Spleen (tissue), 11 donors: ENCODE data around the gene PAMR1. TPM values are rescaled to one million over a fixed set of nuclear protein-coding genes. Genes with fewer than 3 reads are reported as not detected.

Experiments
- DNase-seq: peaks from one replicate; pipeline ENCODE4 v3.0.0-alpha.2; 2020
- H3K27ac ChIP-seq, 8 donors: fragments of 200-600 bp; sonication (generic) in 7 of 8; 1 replicate in 4 of 8; 2 replicates in 4 of 8; pipeline versions ENCODE4 v1.5.0 to v1.8.0; 2016 to 2021; ENCODE audit warnings: inconsistent platforms in 4 of 8, mild to moderate bottlenecking in 4 of 8, moderate library complexity in 1 of 8
- H3K27me3 ChIP-seq, 7 donors: fragments of 200-600 bp; sonication (generic) in 6 of 7; replicated peaks in 1 of 7; 1 replicate in 4 of 7; 2 replicates in 3 of 7; pipeline versions ENCODE4 v1.5.0 to v1.8.0; 2016 to 2021; ENCODE audit warnings: inconsistent platforms in 3 of 7, mild to moderate bottlenecking in 1 of 7
- H3K36me3 ChIP-seq, 6 donors: fragments of 200-600 bp; sonication (generic) in 5 of 6; 1 replicate in 4 of 6; 2 replicates in 2 of 6; pipeline versions ENCODE4 v1.5.0 to v1.8.0; 2016 to 2021; ENCODE audit warnings: inconsistent platforms in 2 of 6
- H3K4me1 ChIP-seq, 6 donors: fragments of 200-600 bp; sonication (generic) in 5 of 6; 1 replicate in 3 of 6; 2 replicates in 3 of 6; pipeline versions ENCODE4 v1.5.0 to v1.8.0; 2016 to 2021; ENCODE audit warnings: inconsistent platforms in 3 of 6
- H3K4me3 ChIP-seq, 8 donors: fragments of 200-600 bp; sonication (generic) in 7 of 8; 1 replicate in 4 of 8; 2 replicates in 4 of 8; pipeline versions ENCODE4 v1.5.0 to v1.8.0; 2016 to 2021; ENCODE audit warnings: inconsistent platforms in 4 of 8, mild to moderate bottlenecking in 4 of 8, moderate library complexity in 2 of 8
- H3K9me3 ChIP-seq, 8 donors: fragments of 200-600 bp; sonication (generic) in 7 of 8; 1 replicate in 4 of 8; 2 replicates in 4 of 8; pipeline versions ENCODE4 v1.5.0 to v1.8.0; 2016 to 2021; ENCODE audit warnings: inconsistent platforms in 4 of 8
- POLR2A ChIP-seq, 3 donors: fragments of 450-650 bp; IDR thresholded peaks; one replicate each; pipeline ENCODE4 v1.5.1; 2017; ENCODE audit warnings: antibody characterized with exemption in 3 of 3, mild to moderate bottlenecking in 1 of 3
- POLR2AphosphoS5 ChIP-seq, 3 donors: sonication (generic); formaldehyde crosslinking; IDR thresholded peaks; one replicate each; pipeline ENCODE4 v1.5.1; 2017; ENCODE audit warnings: antibody characterized with exemption in 3 of 3
- WGBS, 5 donors: extraction: QIAGEN DNeasy Blood & Tissue Kit in 3 of 5; methylation state at CpG; one replicate each; pipeline versions ENCODE4 v1.1.5 to v1.1.7; 2013 to 2018; 5-methylcytosine and 5-hydroxymethylcytosine counted together
- intact Hi-C: fragments of 100-400 bp; cut with DNase I; formaldehyde crosslinking; loops from one replicate; pipeline ENCODE4 v1.15.0; 2023; ENCODE audit warnings: low total_unique reads
- polyA plus RNA-seq, 3 donors: library from polyadenylated mRNA; stranded (reverse); fragments of 200-250 nt; gene quantifications; one replicate each; pipeline ENCODE4 v1.2.1, GENCODE V29; 2013
- total RNA-seq, 7 donors: library from RNA; depleted of rRNA in 3 of 7; stranded (reverse); fragments of >200 nt in 3 of 7; fragmentation: NEBNext Ultra II Directional in 4 of 7; extraction: Animal tissue kit (Norgen Biotek cat#: 25700) in 4 of 7; gene quantifications; one replicate each; pipeline versions ENCODE4 v1.1.0 to v1.2.1, GENCODE V29; 2016 to 2021
- TF ChIP-seq, protein P1 (sequence below), 11 experiments: fragments of 200-600 bp in 7 of 11; fragments of 450-650 bp in 4 of 11; sonication (generic) in 4 of 11; IDR thresholded peaks in 8 of 11; conservative IDR thresholded peaks in 3 of 11; 1 replicate in 7 of 11; 2 replicates in 4 of 11; pipeline versions ENCODE4 v1.4.0 to v1.8.0; 2016 to 2021; ENCODE audit warnings: antibody characterized with exemption in 11 of 11, inconsistent platforms in 4 of 11, mild to moderate bottlenecking in 1 of 11
- donor health status: healthy with polysubstance abuse.
- donor health status: DM: no; HTN: no; CAD: no; lungs with moderate emphysema.
- donor health status: DM: no; HTN: no; CAD: no.
- donor health status: Bipolar disorder and iron deficiency.
- donor health status: healthy.
- donor health status: DM: no; HTN: no; CAD: no.
- donor health status: DM: yes; HTN: yes; CAD: no.

PAMR1 gene
- total and polyA plus RNA-seq, 10 donors, result 1.3 to 23.6 (median 5.1) TPM

GRCh38 chr11:35464308-35464707 lies 61.1 kb downstream of the PAMR1 start:
- Histone ChIP-seq H3K27ac (no peak overlapping the region), H3K36me3 (no peaks in the 10 kb centered on the region), H3K4me1 (no peaks in the 10 kb centered on the region), H3K4me3 (no peak overlapping the region), H3K27me3 (peaks cover 0 to 4% (median 0%) of the 10 kb centered on the region in 7 donors), H3K9me3 (no peaks in the 10 kb centered on the region)
- TF ChIP-seq, protein P1, sequence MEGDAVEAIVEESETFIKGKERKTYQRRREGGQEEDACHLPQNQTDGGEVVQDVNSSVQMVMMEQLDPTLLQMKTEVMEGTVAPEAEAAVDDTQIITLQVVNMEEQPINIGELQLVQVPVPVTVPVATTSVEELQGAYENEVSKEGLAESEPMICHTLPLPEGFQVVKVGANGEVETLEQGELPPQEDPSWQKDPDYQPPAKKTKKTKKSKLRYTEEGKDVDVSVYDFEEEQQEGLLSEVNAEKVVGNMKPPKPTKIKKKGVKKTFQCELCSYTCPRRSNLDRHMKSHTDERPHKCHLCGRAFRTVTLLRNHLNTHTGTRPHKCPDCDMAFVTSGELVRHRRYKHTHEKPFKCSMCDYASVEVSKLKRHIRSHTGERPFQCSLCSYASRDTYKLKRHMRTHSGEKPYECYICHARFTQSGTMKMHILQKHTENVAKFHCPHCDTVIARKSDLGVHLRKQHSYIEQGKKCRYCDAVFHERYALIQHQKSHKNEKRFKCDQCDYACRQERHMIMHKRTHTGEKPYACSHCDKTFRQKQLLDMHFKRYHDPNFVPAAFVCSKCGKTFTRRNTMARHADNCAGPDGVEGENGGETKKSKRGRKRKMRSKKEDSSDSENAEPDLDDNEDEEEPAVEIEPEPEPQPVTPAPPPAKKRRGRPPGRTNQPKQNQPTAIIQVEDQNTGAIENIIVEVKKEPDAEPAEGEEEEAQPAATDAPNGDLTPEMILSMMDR (IDR thresholded peaks at IDR 0.05 in 8 of 11, conservative IDR thresholded peaks at IDR 0.05 in 3 of 11), result no peak
- intact Hi-C loops, result no loop called here
- no peak for DNase-seq
- WGBS, 5 donors, result 89 to 95% (median 91%) methylated on average over 1 of the region's 1 CpG

DNA sequence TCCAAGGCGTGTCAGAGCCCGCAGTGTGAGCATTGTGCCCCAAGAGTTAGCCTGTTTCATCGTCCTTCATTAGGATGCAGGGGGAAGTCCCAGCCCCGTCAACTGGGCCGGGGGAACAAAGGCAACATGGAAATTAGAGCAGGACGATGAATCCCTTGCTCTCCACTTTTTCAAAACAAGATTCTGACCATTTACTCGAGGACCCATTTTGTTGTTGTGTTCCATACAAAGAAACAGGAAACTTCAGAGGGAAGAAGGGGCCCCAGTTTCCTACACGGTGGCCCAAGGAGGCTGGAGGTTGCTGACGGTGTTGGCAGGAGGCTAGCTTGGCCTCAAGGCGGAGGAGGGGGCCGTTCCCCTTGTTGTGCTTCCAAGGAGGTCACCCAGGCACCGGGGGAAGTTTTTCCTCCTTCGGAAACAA lies 62.1 kb downstream of the PAMR1 start:
- no peaks in the 10 kb centered on the region for H3K4me1 ChIP-seq
- intact Hi-C loops, result no loop called here
- H3K36me3 ChIP-seq, result no peaks in the 10 kb centered on the region
- no peaks in the 10 kb centered on the region for H3K27me3 ChIP-seq
- H3K4me3 ChIP-seq, result no peak overlapping the region
- DNase-seq, result no peak
- H3K27ac ChIP-seq, result no peak overlapping the region
- no peaks in the 10 kb centered on the region for H3K9me3 ChIP-seq
- TF ChIP-seq, protein P1 (IDR thresholded peaks at IDR 0.05 in 8 of 11, conservative IDR thresholded peaks at IDR 0.05 in 3 of 11), result no peak
- TF ChIP-seq POLR2AphosphoS5 (IDR thresholded peaks at IDR 0.05) (no peak), POLR2A (IDR thresholded peaks at IDR 0.05) (no peak)
- 60 to 71% (median 67%) methylated on average over 12 to 13 of the region's 13 CpGs for WGBS, 5 donors

DNA sequence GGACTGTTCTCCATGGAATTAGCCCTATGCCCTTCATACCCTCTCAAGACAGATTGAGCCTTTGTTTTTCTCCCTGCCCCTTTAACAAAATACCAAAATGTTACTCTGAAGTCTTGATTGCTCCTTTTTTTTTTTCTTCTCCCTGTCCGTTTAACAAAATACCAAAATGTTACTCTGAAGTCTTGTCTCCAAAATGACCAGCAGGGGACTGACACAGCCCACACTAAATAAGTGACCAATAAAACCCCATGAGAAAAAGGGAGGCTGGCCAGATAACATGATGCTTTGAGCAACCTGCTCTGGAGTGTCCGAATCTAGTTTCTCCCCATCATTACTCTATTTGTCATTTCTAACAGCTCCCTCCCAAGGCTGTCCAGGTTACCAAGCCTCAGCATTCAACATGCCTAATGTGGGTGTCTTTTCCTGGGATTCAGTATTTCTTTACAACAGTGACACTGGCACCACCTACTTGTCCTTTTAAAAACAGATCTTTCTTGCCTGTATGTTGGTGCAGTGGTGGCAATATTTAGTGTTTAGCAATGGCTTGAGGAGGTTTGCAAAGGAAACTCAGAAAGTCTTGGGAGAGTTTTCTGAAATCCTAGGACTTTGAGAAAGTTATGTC lies 63.4 kb downstream of the PAMR1 start:
- TF ChIP-seq POLR2A (IDR thresholded peaks at IDR 0.05) (no peak), POLR2AphosphoS5 (IDR thresholded peaks at IDR 0.05) (no peak)
- TF ChIP-seq, protein P1 (IDR thresholded peaks at IDR 0.05 in 8 of 11, conservative IDR thresholded peaks at IDR 0.05 in 3 of 11), result no peak
- intact Hi-C loops, result no loop called here
- no peaks in the 10 kb centered on the region for H3K27me3 ChIP-seq

GRCh38 chr11:35459489-35459888 lies 65.9 kb downstream of the PAMR1 start:
- TF ChIP-seq POLR2A (IDR thresholded peaks at IDR 0.05) (no peak), POLR2AphosphoS5 (IDR thresholded peaks at IDR 0.05) (no peak)
- TF ChIP-seq, protein P1 (IDR thresholded peaks at IDR 0.05 in 8 of 11, conservative IDR thresholded peaks at IDR 0.05 in 3 of 11), result no peak
- WGBS, 5 donors, result 75 to 90% (median 87%) methylated on average over 1 of the region's 1 CpG
- Histone ChIP-seq H3K9me3 (no peaks in the 10 kb centered on the region), H3K36me3 (no peaks in the 10 kb centered on the region), H3K4me1 (no peaks in the 10 kb centered on the region), H3K27ac (no peak overlapping the region), H3K27me3 (no peaks in the 10 kb centered on the region), H3K4me3 (no peak overlapping the region)
- intact Hi-C loops, result no loop called here
- no peak for DNase-seq

More for the DNA sequence above, 63.4 kb downstream of the PAMR1 start:
- Histone ChIP-seq H3K4me1 (no peaks in the 10 kb centered on the region), H3K4me3 (no peak overlapping the region), H3K36me3 (no peaks in the 10 kb centered on the region), H3K27ac (no peak overlapping the region), H3K9me3 (no peaks in the 10 kb centered on the region)
- DNase-seq, result no peak
- WGBS, 5 donors, result 78 to 90% (median 80%) methylated on average over 2 of the region's 2 CpGs
